ENCODE measurements around the gene VWA1. TPM values are rescaled to one million over a fixed set of nuclear protein-coding genes. Genes with fewer than 3 reads are reported as not detected.
"Not testable (repeated sequence)": the region's sequence is repeated elsewhere in the genome, so short reads cannot be mapped to it uniquely, and the experiment has no call there.

VWA1 gene
- total RNA-seq, 1 donor, result 4.8 TPM

DNA sequence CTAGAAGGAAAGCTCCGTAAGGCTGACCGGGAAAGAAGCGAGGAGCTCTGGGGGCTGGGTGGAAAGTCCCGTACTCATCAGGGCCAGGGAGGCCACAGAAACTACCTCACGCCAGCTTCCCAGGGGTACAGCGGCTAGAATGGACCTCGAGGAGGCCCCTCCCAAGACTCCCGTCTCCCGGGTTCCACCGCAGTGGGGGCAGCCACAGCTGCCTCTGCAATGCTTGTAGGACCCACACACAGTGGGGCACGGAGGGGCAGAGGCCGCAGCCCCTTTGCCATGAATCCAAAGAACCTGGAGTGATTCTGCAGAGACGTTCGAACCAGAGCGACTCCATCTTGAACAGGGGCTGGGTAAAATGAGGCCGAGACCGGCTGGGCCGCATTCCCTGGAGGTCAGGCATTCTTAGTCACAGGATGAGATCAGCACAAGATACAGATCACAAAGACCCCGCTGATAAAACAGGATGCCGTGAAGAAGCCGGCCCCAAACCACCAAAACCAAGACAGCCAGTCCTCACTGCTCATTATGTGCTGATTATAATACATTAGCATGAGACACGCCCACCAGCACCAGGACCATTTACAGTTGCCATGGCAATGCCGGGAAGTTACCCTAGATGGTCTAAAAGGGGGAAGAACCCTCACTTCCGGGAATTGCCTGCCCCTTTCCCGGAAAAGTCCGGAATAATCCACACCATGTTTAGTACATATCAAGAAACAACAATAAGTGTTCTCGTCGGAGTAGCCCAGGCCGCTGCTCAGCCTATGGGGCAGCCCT is 12.8 kb upstream of the VWA1 start:
- no peak for DNase-seq (ENCODE audit: low read depth in 2 of 3, low spot score in 2 of 3)

DNA sequence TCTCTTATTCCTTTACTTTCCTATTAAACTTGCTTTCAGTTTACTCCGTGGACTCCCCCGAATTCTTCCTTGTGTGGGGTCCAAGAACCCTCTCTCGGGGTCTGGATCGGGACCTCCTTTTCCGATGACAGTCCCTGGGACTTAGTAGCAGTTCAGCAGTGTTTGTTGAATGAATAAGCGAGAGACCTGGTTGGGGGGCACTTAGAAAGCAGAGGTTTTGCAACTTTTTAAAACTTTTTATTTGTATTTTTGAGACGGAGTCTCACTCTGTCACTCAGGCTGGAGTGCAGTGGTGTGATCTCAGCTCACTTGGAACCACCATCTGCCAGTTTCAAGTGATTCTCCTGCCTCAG is 12.3 kb upstream of the VWA1 start:
- no peak for DNase-seq (ENCODE audit: low read depth in 2 of 3, low spot score in 2 of 3)

DNA sequence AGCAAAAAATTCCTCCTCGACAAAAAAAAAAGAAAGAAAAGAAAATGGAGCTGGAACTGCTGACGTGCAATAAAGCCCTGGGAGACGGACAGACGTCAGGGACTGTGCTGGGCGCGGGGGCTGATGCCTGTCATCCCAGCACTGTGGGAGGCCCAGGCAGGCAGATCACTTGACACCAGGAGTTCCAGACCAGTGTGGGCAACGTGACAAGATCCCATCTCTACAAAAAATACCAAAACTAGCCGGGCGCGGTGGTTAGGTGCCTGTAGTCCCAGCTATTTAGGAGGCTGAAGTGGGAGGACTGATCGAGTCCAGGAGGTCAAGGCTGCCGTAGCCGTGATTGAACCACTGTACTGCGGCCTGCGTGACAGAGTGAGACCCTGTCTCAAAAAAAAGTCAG is 10.8 kb upstream of the VWA1 start:
- DNase-seq (ENCODE audit: low read depth in 2 of 3, low spot score in 2 of 3), result no peak

DNA sequence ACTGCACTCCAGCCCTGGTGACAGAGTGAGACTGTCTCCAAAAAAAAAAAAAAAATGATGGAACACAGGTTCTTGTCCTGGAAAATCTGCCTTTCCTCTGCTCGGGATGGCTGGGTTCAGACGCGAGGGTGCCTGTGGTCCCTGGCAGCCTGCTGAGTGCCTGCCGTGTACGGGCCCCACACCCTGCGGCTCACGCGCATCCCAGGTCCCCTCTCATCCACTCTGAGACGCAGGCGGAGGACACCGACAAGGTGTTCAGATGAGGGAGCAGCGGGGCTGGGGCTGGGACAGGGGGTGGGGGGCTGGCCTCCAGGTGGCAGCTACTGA is 10.1 kb upstream of the VWA1 start:
- no peak for DNase-seq (ENCODE audit: low read depth in 2 of 3, low spot score in 2 of 3)

DNA sequence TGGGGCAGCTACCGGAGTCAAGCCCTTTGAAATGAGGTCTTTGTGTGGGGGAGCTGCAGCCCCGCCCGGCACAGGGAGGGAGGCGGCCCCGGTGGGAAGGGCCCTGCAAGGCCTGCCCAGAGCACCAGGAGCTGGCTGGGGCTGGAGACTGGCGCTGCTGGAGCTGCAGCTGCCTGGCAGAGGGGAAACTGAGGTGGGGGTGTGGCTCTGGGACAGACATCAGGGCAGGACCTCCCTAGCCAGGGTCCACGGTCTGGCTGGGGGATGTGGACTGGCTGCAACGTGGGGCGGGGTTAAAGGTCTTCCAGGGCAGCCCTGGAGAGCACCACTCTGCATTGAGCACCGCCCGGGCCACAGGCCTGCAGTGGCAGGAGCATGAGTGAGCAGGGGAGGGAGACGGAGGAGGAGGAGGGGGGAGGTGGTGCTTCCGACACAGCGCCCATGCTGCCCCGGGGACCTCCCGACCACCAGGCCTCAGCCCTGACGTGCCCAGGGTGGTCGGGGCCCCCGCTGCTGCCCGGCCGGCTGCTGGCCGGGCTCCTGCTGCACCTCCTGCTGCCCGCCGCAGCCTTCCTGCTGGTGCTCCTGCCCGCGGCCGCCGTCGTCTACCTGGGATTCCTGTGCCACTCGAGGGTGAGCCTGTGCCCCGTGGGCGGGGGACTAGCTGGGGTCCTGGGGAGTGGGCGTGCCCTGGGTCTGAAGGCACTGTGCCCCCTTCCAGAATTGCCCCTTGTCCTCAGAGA is 9.6 kb upstream of the VWA1 start:
- no peak for DNase-seq (ENCODE audit: low read depth in 2 of 3, low spot score in 2 of 3)

DNA sequence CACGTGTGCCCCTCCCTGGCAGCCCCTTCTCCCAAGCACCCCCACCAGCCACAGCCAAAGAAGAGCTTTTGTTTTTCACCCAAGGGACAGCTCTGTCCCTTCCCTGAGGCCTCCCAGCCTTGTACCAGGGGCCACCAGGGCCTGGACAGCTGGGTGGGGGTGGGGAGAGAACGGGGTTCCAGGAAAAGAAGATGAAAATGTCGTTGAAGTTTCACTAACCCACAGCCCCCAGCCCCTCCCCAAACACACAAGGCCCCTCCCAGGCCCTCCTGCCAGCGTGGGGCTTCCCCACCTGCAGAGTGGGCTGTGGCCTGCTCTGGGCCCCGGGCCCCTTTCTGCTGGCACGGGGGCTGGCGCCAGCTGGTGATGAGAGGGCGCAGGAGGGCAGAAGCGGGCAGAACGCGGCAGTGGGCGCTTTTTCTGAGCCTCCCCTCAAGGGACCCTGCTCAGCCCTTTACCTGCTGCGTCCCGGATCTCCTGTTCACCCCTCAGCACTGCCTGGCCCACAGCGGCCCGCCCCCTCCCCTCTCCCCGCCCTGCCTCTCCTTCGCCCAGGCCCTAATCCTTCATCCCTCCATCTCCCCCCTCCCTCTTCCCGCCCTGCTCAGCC is 8.9 kb upstream of the VWA1 start:
- DNase-seq (ENCODE audit: low read depth in 2 of 3, low spot score in 2 of 3), result peak in 1 of 3 donors; percentile 56

DNA sequence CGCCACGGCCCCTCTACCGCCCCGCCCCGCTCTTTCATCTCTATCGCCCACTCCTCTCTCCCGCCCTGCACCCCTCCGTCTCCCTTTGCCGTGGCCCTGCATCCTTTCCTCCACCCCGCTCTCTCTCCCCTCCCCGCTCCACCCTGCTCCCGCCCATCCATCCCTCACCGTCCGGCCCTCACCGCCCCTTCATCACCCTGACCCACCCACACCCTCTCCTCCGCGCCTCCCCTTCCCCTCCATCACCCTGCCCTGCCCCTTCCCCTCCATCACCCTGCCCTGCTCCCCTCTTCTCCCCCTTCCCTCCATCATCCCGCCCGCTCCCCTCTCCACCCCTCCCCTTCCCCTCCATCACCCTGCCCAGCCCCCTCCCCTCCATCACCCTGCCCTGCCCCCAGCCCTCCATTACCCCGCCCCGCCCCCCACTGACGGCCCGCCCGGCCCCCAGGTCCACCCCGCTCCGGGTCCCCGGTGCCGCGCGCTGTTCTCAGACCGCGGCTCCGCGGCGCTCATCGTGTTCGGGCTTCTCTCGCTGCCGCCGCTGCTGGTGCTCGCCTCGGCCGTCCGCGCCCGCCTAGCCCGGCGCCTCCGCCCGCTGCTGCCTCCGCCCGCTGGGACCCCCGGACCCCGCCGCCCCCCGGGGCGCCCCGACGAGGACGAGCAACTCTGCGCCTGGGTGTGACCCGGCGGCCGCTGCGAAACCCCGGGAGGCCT is 8.2 kb upstream of the VWA1 start:
- no peak for DNase-seq (ENCODE audit: low read depth in 2 of 3, low spot score in 2 of 3)

DNA sequence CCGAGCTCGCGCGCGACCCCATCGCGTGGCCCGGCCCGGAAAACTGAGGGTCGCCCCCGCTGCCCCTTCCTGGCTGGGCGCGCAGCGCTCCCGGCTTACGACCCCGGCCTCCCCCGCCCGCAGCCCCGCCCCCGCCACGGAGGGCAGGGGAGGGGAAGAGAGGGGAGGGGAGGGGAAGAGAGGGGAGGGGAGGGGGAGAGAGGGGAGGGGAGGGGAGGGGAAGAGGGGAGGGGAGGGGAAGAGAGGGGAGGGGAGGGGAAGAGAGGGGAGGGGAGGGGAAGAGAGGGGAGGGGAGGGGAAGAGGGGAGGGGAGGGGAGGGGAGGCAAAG is 7.7 kb upstream of the VWA1 start:
- no peak for DNase-seq (ENCODE audit: low read depth in 2 of 3, low spot score in 2 of 3)

DNA sequence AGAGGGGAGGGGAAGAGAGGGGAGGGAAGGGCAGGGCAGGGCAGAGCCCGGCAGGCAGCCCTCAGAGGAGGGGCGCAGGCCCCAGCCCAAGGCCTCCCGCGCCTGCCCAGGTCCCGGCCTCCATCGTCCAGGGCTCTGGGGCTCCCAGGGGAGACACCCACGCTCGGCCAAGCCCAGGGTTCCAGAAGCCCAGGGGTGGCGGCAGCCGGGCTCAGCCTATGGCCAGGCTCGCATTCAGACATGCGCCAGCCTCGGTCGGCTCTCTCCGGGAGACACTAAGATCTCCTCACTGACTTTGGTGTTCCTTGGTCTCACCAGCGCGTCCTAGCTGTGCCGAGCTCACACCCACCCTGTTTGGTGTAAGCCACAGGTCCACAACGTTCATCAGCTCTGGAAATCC is 7.3 kb upstream of the VWA1 start:
- no peak for DNase-seq (ENCODE audit: low read depth in 2 of 3, low spot score in 2 of 3)

DNA sequence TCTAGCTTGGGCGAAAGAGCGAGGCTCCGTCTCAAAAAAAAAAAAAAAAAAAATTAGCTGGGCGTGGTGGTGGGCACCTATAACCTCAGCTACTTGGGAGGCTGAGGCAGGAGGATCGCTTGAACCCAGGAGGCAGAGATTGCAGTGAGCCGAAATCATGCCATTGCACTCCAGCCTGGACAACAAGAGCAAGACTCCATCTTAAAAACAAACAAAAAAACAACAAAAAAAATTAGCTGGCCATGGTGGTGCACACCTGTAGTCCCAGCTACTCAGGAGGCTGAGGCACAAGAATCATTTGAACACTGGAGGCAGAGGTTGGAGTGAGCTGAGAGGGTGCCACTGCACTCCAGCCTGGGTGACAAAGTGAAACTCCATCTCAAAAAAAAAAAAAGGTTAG is 6.5 kb upstream of the VWA1 start:
- not testable (repeated sequence) for DNase-seq (ENCODE audit: low read depth in 2 of 3, low spot score in 2 of 3)

DNA sequence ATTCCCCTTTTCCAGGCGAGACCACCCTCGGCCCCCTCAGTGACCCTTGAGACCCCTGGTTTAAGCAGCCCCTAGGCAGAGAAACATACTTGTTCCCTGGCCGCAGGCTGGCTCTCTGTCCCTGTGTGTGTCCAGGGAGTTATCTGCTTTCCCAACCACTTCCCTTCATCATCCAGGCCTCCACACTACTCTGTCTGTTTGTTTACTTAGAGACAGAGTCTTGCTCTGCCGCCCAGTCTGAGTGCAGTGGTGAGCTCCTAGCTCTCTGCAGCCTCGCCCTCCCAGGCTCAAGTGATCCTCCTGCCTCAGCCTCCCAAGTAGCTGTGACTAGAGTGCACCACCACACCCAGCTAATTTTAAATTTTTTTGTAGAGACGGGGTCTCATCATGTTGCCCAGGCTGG is 5.8 kb upstream of the VWA1 start:
- no peak for DNase-seq (ENCODE audit: low read depth in 2 of 3, low spot score in 2 of 3)

DNA sequence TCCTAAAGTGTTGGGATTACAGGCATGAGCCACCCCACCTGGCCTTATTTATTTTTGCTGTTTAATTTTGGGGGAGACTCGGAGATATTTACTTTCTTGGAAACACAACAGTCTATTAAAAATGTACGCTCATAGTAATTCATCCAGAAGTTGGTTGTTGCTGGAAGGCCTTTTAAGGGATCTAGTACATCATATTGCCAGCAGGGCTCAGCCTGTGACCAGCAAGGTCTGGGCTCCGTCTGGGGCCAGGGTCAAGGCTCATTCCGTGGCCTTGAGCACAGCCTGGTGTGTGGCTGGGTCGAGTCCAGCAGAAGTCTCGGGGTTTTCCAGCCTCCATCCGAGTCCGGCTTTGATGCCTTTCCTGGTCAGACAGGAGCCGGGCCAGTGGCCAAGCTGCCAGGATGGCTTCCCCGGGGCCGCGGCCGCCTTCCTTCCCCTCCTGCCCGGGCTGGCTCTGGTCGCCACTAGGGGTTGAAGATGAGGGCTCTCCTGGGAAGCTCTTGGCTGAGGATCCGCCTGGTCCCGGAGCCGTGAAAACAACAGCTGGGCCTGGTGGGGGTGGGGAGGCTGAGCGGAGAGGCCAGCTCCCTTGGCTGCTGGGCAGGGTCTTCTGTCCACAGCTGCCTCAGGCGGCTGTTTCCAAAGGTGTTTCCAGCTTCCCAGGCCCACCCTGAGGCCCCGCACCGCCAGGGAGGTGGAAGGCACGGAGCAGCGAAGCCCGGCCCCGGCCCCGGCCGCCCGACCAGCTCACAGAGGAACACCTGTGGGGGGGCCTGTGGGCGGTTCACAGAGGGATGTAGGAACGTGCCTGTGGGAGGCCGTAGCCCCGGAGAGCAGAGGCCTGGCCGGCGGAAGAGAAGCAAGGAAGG is 5.1 kb upstream of the VWA1 start:
- DNase-seq (ENCODE audit: low read depth in 2 of 3, low spot score in 2 of 3), result no peak

DNA sequence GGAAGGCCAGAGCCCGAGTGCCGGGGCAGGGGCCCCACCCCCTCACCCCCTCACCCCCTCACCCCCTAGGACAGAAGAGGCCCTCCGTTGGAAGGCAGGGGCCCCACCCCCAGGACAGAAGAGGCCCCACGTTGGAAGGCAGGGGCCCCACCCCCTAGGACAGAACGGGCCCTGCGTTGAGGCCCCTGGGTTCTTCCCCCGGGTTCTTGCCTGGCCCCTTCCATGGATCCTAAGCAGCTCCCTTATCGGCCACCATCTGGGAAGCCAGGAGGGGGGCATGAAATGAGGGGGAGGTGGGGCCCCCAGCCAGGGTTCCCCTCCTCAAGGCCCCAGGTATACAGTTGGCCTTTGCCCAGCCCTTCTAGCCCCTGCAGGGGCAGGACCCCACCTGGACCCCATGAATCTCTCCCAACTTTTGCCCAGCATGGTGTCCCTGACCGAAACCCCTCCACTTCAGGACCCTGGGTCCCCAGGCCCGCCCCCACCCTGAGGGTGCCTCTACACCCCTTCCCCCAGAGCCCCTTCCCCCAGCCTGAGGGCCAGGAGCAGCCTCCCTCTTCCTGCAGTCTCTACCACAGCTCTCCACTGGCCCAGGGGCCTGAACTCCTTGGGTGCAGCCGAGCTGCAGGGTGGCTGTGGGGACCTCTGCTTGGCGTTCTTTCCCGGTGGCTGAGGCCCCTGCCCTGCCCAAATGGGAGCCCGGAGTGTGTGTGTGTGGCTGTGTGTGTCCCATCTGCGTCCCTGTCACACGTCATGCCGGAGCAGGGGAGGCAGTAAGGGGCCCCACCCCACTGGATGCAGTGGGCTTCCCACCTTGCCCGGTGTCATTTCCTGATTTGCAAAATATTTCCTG is 4.3 kb upstream of the VWA1 start:
- DNase-seq (ENCODE audit: low read depth in 2 of 3, low spot score in 2 of 3), result no peak

DNA sequence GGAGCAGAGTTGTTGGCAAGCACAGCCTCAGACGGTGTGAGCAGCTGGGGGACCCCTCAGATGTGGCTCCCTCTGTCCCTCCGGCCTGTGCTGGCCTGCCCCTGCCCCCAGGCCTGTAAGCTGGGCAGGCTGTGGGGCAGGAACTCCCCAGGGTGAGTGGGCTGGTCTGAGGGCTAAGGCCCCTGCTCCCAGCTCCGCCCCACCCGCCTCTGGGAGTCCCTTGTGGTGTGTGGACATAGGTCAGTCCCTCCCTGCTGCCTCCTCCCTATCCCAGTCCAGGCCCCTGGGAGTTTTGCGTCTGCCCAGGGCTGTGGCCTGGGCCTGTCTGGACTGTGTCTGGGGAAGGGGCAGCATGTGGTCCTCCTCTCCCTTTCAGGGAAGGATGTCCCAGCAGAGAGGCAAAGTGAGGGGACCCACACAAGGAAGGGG is 3.6 kb upstream of the VWA1 start:
- DNase-seq (ENCODE audit: low read depth in 2 of 3, low spot score in 2 of 3), result no peak

DNA sequence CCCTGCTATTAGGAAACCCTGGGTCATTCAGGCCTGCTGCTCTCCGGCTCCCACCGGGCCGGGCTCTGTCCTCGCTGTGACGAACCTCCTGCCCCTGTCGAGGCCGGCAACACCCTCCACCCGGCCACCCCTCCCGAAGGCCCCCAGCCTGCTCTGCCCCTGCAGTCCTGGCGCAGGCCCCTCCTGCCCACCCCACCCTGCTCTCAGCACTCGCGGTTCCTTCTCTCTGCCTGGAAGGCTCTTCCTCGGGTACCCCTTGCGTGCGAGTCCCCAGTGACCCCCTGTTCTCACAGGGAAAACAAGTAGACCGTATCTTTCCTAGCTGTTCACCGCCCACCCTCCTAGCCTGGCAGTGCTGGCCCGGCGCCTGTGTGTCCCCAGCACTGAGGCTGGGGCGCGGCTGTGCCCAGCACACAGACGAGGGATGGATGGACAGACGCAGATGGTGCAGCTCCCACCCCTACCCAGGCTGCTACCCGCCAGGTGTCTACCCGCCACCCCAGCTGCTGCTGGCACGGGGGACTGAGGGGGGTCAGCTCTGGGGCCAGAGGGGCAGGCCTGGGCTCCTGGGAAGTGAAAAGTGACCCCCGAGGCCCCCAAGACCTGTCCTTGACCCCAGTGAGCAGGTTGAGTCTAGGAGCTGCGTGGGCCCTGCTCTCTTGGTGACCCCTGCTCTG is 3.1 kb upstream of the VWA1 start:
- no peak for DNase-seq (ENCODE audit: low read depth in 2 of 3, low spot score in 2 of 3)

DNA sequence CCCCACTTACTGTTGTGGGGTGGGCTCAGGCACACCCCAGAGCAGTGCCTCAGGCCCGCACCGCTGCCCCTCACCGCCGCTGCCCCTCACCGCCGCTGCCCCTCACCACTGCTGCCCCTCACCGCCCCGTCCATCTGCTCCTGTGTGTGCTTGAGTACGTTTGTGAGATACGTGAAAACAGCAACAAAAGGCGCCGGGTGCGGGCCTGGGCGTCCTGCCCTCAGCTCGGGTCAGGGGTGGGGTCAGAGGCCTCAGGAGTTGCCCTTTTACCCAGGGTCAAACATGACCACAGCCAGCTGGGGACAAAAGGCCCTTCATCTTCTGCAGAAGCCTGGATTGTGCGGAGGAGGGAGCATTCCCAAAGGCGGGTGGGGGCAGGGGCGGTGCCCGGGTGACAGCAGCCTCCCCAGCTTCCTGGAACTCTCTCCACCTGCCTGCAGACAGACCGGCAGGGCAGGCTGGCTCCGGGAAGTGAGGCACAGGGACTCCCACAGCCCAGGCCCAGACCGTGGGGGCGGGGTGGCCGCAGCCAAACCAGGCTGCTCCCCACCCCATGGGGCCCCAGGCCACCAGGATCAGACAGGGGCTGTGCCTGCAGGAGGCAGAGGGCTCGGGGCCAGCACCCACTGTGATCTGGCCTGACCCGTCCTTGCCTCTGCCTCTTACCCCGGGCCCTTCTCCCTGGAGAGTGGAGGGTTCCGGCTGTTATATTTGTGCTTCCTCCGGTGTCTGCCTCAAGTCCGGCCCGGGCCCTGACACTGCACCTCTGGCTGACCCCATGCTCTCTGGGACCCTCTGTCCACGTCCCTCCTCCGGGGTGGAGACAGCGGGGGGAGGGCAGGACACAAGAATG is 2.3 kb upstream of the VWA1 start:
- DNase-seq (ENCODE audit: low read depth in 2 of 3, low spot score in 2 of 3), result no peak

DNA sequence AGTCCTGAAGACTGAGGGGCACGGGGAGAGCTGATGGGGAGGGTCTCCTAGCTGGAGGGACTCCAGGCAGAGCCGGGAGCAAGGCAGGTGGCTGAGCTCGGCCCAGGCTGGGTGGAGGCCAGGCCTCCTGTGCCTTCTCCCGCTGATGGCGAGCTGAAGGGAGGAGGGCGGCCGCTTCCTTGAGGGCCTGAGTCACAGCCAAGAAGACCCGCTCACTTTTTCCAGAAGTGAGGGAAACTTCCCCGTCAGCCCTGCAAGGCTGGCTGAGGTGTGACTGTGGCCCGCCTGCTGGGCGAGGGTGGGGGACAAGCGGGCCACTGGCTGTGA is 1.7 kb upstream of the VWA1 start:
- peak in 2 of 3 donors; percentile 64 to 77 for DNase-seq (ENCODE audit: low read depth in 2 of 3, low spot score in 2 of 3)

DNA sequence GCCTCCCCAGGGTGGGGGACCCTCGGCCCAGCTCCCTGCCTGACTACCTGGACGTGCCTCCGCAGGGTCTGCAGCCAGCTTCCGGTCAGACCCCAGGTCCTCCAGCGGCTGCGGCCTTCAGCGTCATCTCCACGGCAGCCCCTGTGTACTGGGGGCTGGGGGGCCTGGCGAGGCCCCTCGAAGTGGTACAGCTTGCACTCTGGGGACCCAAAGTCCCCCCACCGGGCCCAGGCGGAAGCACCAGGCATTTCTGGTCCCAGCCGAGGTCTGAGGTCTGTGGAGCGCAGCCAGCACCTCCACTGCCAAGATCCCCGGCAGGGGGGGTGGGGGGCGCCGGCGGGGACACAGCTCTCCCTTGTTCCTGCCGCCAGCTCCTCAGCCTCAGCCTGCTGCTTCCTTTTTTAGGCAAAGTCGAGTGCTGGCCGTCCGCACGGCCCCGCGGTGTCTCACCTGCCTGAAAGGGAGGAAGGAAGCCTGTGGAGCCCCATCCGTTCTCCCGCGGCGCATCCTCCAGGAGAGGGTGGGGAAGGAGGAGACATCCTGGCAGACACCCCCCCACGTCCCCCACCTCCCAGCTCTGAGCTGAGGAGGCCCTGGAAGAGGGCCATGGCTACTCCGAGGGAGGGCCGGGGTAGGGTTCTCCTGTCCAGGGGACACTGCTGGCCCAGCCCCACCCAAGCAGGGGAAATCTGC is 1.2 kb upstream of the VWA1 start:
- peak in 2 of 3 donors; percentile 75 to 91 for DNase-seq (ENCODE audit: low read depth in 2 of 3, low spot score in 2 of 3)
